ENCODE measurements around the gene KPNA5. TPM values are rescaled to one million over a fixed set of nuclear protein-coding genes. Genes with fewer than 3 reads are reported as not detected.

KPNA5 gene
- total and polyA plus RNA-seq, 2 of the 13 experiments (the other 11 are each of a cell fraction or from before 2014, with no cell fraction given), result 5.3 to 13.0 TPM

DNA sequence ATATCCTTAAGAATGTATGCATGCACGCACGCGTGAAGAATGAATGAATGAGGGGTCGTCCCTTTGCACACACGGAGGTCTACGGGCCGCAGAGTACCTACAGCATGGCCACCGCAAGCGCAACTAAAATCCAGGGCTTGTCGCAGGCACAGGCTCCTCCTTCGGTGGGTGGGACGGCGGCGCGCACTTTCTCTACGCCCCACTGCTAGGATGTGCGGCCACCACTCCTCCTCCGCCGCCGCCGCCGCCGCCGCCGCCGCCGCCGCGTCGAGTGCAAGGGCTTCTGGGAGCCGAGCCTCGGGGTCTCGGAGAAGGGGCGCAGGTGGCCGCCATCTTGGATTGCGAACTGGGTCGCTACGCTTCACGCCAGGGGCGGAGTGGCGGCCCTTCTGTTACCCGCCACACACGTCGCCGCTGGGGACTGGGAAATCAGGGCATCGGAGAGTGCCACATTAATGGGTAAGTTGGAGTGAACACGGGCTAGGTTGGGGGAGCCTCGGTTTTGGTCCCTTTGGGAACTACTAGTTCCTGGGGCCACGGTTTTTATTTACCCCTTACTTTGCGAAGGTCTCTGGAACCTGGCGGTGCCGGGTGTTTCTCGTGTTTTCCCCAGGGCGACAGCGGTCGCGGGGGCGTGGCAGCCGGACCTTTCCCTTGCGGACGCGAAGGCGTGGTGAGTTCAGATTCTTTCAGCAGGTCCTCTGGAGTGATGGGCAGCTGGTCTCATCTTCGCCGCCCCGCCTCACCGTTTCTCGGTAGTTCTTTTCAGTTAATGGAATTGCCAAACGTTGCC, at the start of gene KPNA5 (continued):
- peak; percentile 64 for TF ChIP-seq HDAC1 (CRISPR knock-in tag; IDR thresholded peaks at IDR 0.05)
- TF ChIP-seq ATRX (CRISPR knock-in tag; IDR thresholded peaks at IDR 0.05; ENCODE audit: borderline replicate concordance), result no peak
- TF ChIP-seq SOX6 (IDR thresholded peaks at IDR 0.05), result no peak
- TF ChIP-seq SOX6 (CRISPR knock-in tag; IDR thresholded peaks at IDR 0.05), result peak; percentile 72
- no peak; the same call in 1 of the 2 replicates for TF ChIP-seq SALL2 (CRISPR knock-in tag; IDR thresholded peaks at IDR 0.05)
- TF ChIP-seq MEIS2 (CRISPR knock-in tag; IDR thresholded peaks at IDR 0.05), result peak; percentile 68
- no peak for TF ChIP-seq ZNF354B (CRISPR knock-in tag; IDR thresholded peaks at IDR 0.05)
- no peak for TF ChIP-seq GABPA (IDR thresholded peaks at IDR 0.05; ENCODE audit: low read depth, low read length)
- TF ChIP-seq GABPA (CRISPR knock-in tag; IDR thresholded peaks at IDR 0.05; ENCODE audit: low read depth), result peak; percentile 31
- TF ChIP-seq HNRNPLL (IDR thresholded peaks at IDR 0.05; ENCODE audit: low read depth, low read length, poor library complexity, severe bottlenecking), result peak; percentile 100
- 0 out of 2 replicates have a peak, but pooled peaks have one; percentile 20 for TF ChIP-seq MAZ (IDR thresholded peaks at IDR 0.05; ENCODE audit: borderline replicate concordance, low read depth, low read length)
- TF ChIP-seq MAZ (CRISPR knock-in tag; IDR thresholded peaks at IDR 0.05; ENCODE audit: low read depth), result peak; percentile 90
- TF ChIP-seq, protein P1, sequence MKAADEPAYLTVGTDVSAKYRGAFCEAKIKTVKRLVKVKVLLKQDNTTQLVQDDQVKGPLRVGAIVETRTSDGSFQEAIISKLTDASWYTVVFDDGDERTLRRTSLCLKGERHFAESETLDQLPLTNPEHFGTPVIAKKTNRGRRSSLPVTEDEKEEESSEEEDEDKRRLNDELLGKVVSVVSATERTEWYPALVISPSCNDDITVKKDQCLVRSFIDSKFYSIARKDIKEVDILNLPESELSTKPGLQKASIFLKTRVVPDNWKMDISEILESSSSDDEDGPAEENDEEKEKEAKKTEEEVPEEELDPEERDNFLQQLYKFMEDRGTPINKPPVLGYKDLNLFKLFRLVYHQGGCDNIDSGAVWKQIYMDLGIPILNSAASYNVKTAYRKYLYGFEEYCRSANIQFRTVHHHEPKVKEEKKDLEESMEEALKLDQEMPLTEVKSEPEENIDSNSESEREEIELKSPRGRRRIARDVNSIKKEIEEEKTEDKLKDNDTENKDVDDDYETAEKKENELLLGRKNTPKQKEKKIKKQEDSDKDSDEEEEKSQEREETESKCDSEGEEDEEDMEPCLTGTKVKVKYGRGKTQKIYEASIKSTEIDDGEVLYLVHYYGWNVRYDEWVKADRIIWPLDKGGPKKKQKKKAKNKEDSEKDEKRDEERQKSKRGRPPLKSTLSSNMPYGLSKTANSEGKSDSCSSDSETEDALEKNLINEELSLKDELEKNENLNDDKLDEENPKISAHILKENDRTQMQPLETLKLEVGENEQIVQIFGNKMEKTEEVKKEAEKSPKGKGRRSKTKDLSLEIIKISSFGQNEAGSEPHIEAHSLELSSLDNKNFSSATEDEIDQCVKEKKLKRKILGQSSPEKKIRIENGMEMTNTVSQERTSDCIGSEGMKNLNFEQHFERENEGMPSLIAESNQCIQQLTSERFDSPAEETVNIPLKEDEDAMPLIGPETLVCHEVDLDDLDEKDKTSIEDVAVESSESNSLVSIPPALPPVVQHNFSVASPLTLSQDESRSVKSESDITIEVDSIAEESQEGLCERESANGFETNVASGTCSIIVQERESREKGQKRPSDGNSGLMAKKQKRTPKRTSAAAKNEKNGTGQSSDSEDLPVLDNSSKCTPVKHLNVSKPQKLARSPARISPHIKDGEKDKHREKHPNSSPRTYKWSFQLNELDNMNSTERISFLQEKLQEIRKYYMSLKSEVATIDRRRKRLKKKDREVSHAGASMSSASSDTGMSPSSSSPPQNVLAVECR (CRISPR knock-in tag; IDR thresholded peaks at IDR 0.05; ENCODE audit: borderline replicate concordance), result peak; percentile 87
- no peak for TF ChIP-seq NR2F1 (CRISPR knock-in tag; IDR thresholded peaks at IDR 0.05)
- TF ChIP-seq ZNF724P (CRISPR knock-in tag; IDR thresholded peaks at IDR 0.05; ENCODE audit: borderline replicate concordance), result peak; percentile 90; the same call in 1 of the 2 replicates
- TF ChIP-seq PHF8 (CRISPR knock-in tag; IDR thresholded peaks at IDR 0.05), result peak; percentile 94
- peak; percentile 32; the same call in 1 of the 2 replicates for TF ChIP-seq ISX (CRISPR knock-in tag; conservative IDR thresholded peaks at IDR 0.05)
- 0 out of 2 replicates have a peak, but pooled peaks have one; percentile 43 for TF ChIP-seq SNAPC5 (CRISPR knock-in tag; IDR thresholded peaks at IDR 0.05; ENCODE audit: borderline replicate concordance)
- TF ChIP-seq SP5 (CRISPR knock-in tag; IDR thresholded peaks at IDR 0.05; ENCODE audit: borderline replicate concordance, low read depth), result peak; percentile 64
- 0 out of 2 replicates have a peak, but pooled peaks have one; percentile 37 for TF ChIP-seq DZIP1 (CRISPR knock-in tag; IDR thresholded peaks at IDR 0.05)
- TF ChIP-seq ZNF776 (CRISPR knock-in tag; IDR thresholded peaks at IDR 0.05), result peak; percentile 43; the same call in 1 of the 2 replicates
